GM19328 (cell line): ENCODE results near the gene SMURF2.
"Not testable (repeated sequence)": the region's sequence is repeated elsewhere in the genome, so short reads cannot be mapped to it uniquely, and the experiment has no call there.

Experiments used
- ATAC-seq: cut with Tn5 transposase; IDR thresholded peaks from one replicate; pipeline ENCODE4 v1.9.1; 2021; ENCODE audit warnings: mild to moderate bottlenecking, moderate library complexity; ENCODE audit not compliant: unreplicated experiment

The SMURF2 gene

GRCh38 chr17:64667807-64668721, 6.0 kb upstream of the SMURF2 start:
- not testable (repeated sequence) for ATAC-seq

DNA sequence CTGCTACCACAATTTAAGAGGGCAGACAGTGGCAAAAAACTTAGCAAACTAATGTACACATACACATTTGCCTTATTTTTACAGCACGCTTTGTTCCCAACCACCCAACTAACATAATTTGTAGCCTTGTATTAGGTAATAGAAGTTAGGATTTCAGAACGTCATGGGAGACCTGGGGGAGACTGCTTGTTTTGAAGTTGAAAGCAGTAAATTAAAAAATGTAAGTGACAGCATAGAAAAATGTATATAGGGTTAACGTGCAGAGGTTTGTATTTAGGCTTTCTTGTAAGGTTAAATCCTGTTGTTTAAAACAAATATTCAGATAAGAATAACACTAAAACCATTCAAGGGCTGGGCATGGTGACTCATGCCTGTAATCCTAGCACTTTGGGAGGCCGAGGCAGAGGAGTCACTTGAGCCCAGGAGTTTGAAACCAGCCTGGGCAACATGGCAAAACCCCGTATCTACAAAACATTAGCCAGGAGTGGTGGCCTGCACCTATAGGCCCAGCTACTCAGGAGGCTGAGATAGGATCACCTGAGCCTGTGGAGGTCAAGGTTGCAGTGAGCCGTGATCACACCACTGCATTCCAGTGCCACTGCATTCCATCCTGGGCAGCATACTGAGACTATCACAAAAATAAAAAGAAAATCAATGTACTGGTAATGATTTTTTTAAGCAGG, 2.3 kb upstream of the SMURF2 start:
- ATAC-seq, result not testable (repeated sequence)

- ATAC-seq, result not testable (repeated sequence)
Measured at GRCh38 chr17:64663836-64664235, 1.7 kb upstream of the SMURF2 start.

GRCh38 chr17:64662774-64663367, 764 bp upstream of the SMURF2 start:
- ATAC-seq, result no peak

DNA sequence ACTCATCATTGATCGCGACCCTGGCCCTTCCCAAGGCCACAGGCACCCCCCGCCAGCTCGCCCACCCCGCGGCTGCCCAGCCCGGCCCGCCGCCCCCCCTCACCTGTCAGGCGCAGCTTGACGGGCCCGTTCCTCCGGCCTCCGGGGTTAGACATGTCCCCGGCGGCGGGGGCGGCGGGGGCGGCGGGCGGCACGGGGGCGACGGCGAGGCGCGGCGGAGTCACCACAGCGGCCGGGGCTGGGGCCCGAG, 456 bp downstream of the SMURF2 start:
- peak; percentile 36 for ATAC-seq

GRCh38 chr17:64660978-64661725, 955 bp downstream of the SMURF2 start:
- not testable (repeated sequence) for ATAC-seq

GRCh38 chr17:64660195-64660977, 1.7 kb downstream of the SMURF2 start:
- not testable (repeated sequence) for ATAC-seq

DNA sequence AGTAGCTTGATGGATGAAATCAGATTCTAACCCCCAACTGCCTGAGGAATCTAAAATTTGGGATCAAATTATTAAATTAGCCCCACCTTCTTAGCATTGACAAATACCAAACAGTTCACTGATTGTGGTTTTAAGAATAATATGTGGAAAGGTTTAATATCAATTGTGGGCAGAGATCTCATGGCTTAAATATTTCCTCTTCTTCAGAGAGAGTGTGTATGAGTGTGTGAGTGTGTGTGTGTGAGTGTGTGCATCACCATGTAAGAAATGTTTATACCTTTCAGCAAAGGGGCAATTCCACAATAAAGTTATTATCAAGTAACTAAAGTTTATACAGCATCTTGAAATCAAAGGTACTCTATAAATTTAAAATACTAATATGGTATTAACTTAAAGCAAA, 3.2 kb downstream of the SMURF2 start:
- ATAC-seq, result no peak

- ATAC-seq, result no peak
Measured at GRCh38 chr17:64657610-64658125, 4.4 kb downstream of the SMURF2 start.

DNA sequence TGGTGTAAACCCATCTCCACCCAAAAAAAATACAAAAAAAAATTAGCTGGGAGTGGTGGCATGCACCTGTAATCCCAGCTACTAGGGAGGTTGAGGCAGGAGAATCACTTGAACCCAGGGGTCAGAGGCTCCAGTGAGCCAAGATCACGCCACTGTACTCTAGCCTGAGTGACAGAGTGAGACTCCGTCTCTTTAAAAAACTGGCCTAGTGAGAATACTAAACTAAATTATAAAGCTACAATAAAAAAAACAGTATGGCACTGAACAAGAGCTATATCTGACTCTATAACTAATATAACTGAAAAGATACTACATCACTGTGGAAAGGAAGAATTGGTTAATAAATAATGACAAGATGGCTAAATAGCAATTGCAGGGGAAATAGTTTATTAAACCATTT, 6.4 kb downstream of the SMURF2 start:
- no peak for ATAC-seq

- no peak for ATAC-seq
Measured at GRCh38 chr17:64653985-64654355, 8.1 kb downstream of the SMURF2 start.

GRCh38 chr17:64653325-64653984, 8.7 kb downstream of the SMURF2 start:
- no peak for ATAC-seq

DNA sequence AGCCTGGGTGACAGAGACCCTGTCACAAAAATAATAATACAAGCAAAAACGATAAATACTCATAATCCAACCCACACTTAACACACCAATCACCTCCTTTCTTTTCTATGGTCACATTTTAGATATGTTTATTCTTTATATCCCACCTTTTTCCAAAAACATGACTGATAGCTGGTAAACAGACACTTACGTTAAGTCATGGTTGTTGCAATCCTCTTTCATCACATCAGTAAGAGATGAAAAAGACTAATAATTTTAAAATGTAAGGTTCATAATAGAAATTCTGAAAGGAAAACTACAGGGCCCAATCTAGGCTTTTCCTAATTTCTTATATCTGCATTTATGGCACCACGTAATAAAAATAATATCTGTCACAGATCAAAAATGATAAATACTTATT, 10.2 kb downstream of the SMURF2 start:
- ATAC-seq, result no peak

DNA sequence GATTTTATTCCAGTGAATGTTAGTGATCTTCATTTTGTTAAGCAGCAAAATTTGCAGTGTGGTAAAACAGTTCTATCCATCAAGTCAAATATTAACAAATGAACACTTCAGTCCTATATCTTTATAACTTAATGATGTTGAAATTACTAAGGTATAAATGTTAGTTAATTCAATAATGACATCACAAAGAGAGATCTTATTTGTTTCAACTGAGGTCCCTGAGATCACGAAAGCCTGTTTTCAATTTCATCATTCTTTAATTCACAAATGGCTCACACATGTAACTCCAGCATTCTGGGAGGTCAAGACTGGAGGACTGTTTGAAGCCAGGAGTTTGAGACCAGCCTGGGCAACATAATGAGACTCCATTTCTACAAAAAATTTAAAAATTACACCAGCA, 13.9 kb downstream of the SMURF2 start:
- no peak for ATAC-seq

DNA sequence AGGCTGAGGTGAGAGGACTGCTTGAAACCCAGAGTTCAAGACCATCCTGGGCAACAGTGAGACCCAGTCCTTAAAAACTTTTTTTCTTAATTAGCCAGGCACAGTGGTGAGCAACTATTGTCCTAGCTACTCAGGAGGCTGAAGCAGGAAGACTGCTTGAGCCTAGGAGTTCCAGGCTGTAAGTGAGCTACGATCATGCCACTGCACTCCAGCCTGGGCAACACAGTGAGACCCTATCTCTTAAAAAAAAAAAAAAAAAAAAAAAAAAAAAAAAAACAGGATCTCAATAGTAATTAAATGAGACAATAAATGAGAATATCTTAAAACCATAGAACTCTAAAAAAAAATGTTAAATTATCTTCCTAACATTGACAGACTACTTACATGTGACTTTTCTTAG, 14.3 kb downstream of the SMURF2 start:
- ATAC-seq, result no peak

GRCh38 chr17:64639516-64639915, 22.6 kb downstream of the SMURF2 start:
- no peak for ATAC-seq

DNA sequence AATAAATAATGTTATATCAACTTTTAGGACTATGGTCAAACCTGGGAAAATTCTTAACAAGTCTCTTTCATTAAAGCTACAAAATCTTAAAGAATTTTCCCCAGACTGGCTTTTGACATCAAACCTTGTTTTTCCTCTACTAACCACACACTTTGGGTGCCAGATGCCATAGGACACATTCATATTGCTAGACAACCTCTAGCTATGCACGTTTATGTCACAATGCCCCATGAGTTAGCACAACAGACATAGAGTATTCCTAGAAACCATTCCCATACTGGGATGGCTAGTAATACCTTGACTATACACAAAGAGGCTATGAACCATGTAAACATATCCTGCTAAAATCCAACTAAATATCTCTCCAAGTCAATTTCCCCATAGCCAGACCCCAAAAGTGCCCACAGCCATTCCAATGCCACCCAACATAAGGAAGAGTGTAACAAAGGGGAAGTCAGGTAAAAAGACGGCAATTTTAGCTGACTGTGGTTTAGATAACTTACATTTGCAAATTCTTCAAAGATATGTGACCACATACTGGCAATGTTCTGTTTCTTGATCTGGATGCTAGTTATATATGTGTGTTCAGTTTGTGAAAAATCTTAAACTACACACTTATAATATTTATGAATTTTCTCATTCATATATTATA, 23.4 kb downstream of the SMURF2 start:
- ATAC-seq, result no peak

DNA sequence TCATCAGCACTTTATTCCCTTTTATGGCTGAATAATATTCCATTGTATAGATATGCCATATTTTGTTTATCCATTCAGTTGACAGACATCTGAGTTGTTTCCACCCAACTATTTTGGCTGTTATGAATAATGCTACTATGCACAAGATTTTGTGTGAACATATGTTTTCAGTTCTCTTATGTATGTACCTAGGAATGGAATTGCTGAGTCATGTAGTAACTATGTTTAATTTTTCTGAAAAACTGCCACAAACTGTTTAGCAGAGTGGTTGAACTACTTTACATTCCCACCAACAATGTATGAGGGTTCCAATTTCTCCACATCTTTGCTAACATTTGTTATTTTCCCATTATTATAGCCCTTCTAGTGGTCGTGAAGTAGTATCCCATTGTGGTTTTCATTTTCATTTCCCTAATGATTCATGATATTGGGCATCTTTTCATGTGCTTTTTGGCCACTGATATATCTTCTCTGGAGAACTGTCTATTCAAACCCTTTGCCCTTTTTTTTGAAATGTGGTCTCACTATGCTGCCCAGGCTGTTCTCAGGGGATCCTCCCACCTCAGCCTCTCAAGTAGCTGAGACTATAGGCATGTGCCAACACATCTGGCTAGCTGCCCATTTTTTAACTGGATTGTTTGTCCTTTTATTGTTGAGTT, 26.3 kb downstream of the SMURF2 start:
- no peak for ATAC-seq

DNA sequence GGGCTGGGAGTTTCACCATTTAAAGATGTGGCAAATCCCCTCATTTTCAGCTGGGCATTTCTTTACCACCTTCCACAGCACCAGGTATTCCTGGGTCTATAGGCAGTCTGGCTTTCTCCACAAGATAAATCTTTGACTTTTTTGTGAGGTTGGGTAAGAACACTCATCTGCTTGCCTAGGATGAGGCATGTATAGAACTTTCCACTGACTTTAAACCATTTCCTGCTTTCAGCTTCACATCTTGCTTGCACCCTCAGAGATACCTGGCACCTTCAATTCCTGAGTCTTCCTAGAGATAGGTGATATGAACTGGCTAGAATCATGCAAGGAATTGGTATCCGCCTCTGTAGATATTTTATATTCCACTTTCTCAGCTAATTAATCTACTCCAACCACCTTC, 27.9 kb downstream of the SMURF2 start:
- ATAC-seq, result no peak
